Heart right ventricle (tissue), 16 donors: Measurements from ENCODE around the gene TRIM14. TPM values are rescaled to one million over a fixed set of nuclear protein-coding genes. Genes with fewer than 3 reads are reported as not detected.
"Not testable (repeated sequence)": the region's sequence is repeated elsewhere in the genome, so short reads cannot be mapped to it uniquely, and the experiment has no call there.

ENCODE experiments used
- ATAC-seq, 8 donors: fragments of 200-7000 bp; cut with Tn5 transposase; one replicate each; pipeline ENCODE4 v1.9.1; 2020; ENCODE audit warnings: mild to moderate bottlenecking in 8 of 8, moderate library complexity in 8 of 8, moderate number of reproducible peaks in 1 of 8
- DNase-seq, 2 donors: peaks; one replicate each; pipeline ENCODE4 v3.0.0-alpha.2; 2020
- H3K27ac ChIP-seq, 10 donors: fragments of 200-600 bp; sonication (generic) in 2 of 10; one replicate each; pipeline versions ENCODE4 v1.5.0 to v1.8.0; 2020 to 2022; ENCODE audit warnings: mild to moderate bottlenecking in 3 of 10
- H3K27me3 ChIP-seq, 7 donors: fragments of 200-600 bp; one replicate each; pipeline ENCODE4 v1.8.0; 2021 to 2022; ENCODE audit warnings: mild to moderate bottlenecking in 2 of 7
- H3K36me3 ChIP-seq, 9 donors: fragments of 200-600 bp; sonication (generic) in 1 of 9; one replicate each; pipeline versions ENCODE4 v1.5.0 to v1.8.0; 2020 to 2022; ENCODE audit warnings: mild to moderate bottlenecking in 2 of 9
- H3K4me1 ChIP-seq, 9 donors: fragments of 200-600 bp; sonication (generic) in 1 of 9; one replicate each; pipeline versions ENCODE4 v1.5.0 to v1.8.0; 2020 to 2022; ENCODE audit warnings: mild to moderate bottlenecking in 4 of 9
- H3K4me3 ChIP-seq, 10 donors: fragments of 200-600 bp; sonication (generic) in 2 of 10; one replicate each; pipeline versions ENCODE4 v1.5.0 to v1.8.0; 2020 to 2022; ENCODE audit warnings: mild to moderate bottlenecking in 7 of 10, moderate library complexity in 2 of 10
- H3K9me3 ChIP-seq, 11 donors: fragments of 200-600 bp in 10 of 11; sonication (generic) in 2 of 11; one replicate each; pipeline versions ENCODE4 v1.5.0 to v1.8.0; 2013 to 2022; ENCODE audit warnings: mild to moderate bottlenecking in 2 of 11, control low read depth in 1 of 11, moderate library complexity in 1 of 11
- WGBS, 2 donors: extraction: QIAGEN DNeasy Blood & Tissue Kit; methylation state at CpG; one replicate each; pipeline ENCODE4 v1.1.7; 2013; ENCODE audit warnings: inconsistent platforms in 1 of 2; 5-methylcytosine and 5-hydroxymethylcytosine counted together
- intact Hi-C, 10 donors: fragments of 100-400 bp; cut with DNase I; formaldehyde crosslinking; loops; one replicate each; pipeline versions ENCODE4 v1.11.1 to v1.14.2; 2022
- polyA plus RNA-seq, 2 donors: library from polyadenylated mRNA; stranded (reverse); fragments of 200-250 nt; gene quantifications; one replicate each; pipeline ENCODE4 v1.2.3, GENCODE V29; 2013
- total RNA-seq, 10 donors: library from RNA; stranded (reverse); fragmentation: NEBNext Ultra II Directional in 3 of 10; extraction: Animal tissue kit (Norgen Biotek cat#: 25700) in 3 of 10; gene quantifications; one replicate each; pipeline versions ENCODE4 v1.2.1 to v1.2.4, GENCODE V29; 2021 to 2023
- TF ChIP-seq, protein P1 (sequence below), 9 donors: fragments of 200-600 bp; sonication (generic) in 2 of 9; IDR thresholded peaks; one replicate each; pipeline versions ENCODE4 v1.5.0 to v1.8.0; 2021 to 2022; ENCODE audit warnings: antibody characterized with exemption in 9 of 9, mild to moderate bottlenecking in 5 of 9, moderate library complexity in 1 of 9
- donor health status: Arrhythmogenic right ventricular cardiomyopathy.
- donor health status: ischemic (EF 13 %, LVEDD 7.1; RV severe dilation, severe dysfunction).
- donor health status: healthy with polysubstance abuse.
- donor health status: DM: no; HTN: yes; CAD: no.
- donor health status: DM: no; HTN: no; CAD: no.
- donor health status: ischemic (EF 25% LVEDD 6.9; RV normal size, moderate dysfunction).
- donor health status: ischemic (EF 25% LVEDD 5.7; RV mildly dilated, moderate dysfunction).
- donor health status: healthy.
- donor health status: DM: yes; HTN: yes; CAD: no.
- donor health status: Ischemic cardiomyopathy.
- donor health status: ischemic (EF 35%, LVEDD 5.7; RV mildly dilated, moderate dysfunction).
- donor health status: nonischemic (EF 11% LVEDD 7.7; RV severe dilation, severe dysfunction).
- donor health status: DM: yes; HTN: yes; CAD: no.
- donor health status: PGD.
- donor health status: ischemic (EF 29% LVEDD 5.4; RV normal size, mild dysfunction).
- donor health status: nonischemic (EF 23%, LVEDD 6.1; RV moderate dilation, normal function).

Gene TRIM14
- total and polyA plus RNA-seq, 12 donors: 0.47 to 11.2 (median 1.6) TPM

DNA sequence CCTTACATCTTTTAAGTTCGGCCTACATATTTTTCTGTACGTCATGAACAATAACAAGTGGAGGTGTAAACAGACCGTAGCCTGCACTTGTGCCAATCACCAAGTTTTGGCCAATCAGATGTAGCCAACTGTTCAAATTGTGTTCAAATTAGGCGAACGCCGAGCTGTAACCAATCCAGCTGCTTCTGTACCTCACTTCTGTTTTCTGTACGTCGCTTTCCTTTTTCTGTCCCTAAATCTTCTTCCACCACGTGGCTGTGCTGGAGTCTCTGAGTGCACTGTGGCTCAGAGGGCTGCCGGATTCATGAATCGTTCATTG lies 26.4 kb downstream of the TRIM14 start:
- H3K27ac ChIP-seq: no peak overlapping the region
- TF ChIP-seq, protein P1, sequence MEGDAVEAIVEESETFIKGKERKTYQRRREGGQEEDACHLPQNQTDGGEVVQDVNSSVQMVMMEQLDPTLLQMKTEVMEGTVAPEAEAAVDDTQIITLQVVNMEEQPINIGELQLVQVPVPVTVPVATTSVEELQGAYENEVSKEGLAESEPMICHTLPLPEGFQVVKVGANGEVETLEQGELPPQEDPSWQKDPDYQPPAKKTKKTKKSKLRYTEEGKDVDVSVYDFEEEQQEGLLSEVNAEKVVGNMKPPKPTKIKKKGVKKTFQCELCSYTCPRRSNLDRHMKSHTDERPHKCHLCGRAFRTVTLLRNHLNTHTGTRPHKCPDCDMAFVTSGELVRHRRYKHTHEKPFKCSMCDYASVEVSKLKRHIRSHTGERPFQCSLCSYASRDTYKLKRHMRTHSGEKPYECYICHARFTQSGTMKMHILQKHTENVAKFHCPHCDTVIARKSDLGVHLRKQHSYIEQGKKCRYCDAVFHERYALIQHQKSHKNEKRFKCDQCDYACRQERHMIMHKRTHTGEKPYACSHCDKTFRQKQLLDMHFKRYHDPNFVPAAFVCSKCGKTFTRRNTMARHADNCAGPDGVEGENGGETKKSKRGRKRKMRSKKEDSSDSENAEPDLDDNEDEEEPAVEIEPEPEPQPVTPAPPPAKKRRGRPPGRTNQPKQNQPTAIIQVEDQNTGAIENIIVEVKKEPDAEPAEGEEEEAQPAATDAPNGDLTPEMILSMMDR (IDR thresholded peaks at IDR 0.05): no peak
- ATAC-seq: no peak
- no peak overlapping the region for H3K4me3 ChIP-seq
- peaks cover 0 to 55% (median 0%) of the 10 kb centered on the region in 9 donors for H3K36me3 ChIP-seq
- no peak for DNase-seq
- H3K4me1 ChIP-seq: peaks cover 0 to 8% (median 5%) of the 10 kb centered on the region in 9 donors
- 80 to 86% methylated on average over 11 of the region's 11 CpGs for WGBS, 2 donors
- intact Hi-C loops: loop anchor here in 1 of 10 donors (10.0 kb wide), 1 partner anchor 62 kb away; no protein-coding TSS in a partner anchor
- no peaks in the 10 kb centered on the region for H3K9me3 ChIP-seq
- H3K27me3 ChIP-seq: peaks cover 0 to 55% (median 13%) of the 10 kb centered on the region in 7 donors

DNA sequence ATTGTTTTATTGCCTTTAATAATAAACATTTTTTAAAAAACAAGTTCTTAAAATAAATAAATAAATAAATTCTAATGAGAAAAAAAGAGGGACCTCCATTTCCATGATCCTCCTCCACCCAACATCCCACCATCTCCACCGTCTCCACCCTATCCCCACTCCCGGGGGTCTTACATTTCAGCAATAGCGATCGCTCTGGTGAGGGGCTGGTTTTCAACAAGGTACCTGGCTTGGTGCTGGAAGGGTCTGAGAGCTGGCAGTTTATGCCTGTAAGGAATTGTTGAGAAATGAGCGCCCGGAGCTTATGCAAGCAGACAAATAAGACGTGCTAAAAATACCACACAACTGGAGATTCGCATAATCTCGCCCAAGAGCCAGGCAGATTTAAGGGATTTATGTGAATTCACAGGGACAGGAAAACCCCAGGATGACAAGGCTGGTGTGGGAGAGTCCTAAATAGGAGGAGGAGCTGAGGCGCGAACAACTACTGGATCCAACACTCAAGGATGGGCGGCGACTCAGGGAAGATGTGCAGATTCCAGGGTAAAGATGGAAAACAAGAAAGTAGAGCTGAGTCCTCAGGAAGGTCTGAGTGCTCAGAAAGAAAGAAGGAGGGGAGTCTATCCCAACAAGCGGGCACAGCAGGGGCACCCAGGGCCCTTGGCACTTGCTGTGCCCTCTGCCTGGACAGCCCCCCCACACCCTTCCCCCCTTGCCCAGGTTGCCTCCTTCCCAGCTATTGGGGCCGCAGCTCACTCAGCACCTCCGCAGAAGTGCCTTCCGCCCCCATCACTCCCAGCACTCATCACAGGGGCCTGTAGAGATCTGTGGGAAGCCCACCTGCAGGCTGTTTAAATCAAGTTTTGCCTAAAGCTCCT lies 27.0 kb downstream of the TRIM14 start:
- TF ChIP-seq, protein P1 (IDR thresholded peaks at IDR 0.05): no peak
- Histone ChIP-seq H3K4me1 (peaks cover 0 to 13% (median 5%) of the 10 kb centered on the region in 9 donors), H3K4me3 (no peak overlapping the region), H3K27me3 (peaks cover 0 to 55% (median 13%) of the 10 kb centered on the region in 7 donors), H3K9me3 (no peaks in the 10 kb centered on the region), H3K36me3 (peaks cover 0 to 54% (median 0%) of the 10 kb centered on the region in 9 donors), H3K27ac (no peak overlapping the region)
- intact Hi-C loops: loop anchor here in 1 of 10 donors (10.0 kb wide), 1 partner anchor 63 kb away; no protein-coding TSS in a partner anchor
- WGBS, 2 donors: 63% methylated on average over 17 of the region's 17 CpGs
- DNase-seq (no peak), ATAC-seq (no peak)

DNA sequence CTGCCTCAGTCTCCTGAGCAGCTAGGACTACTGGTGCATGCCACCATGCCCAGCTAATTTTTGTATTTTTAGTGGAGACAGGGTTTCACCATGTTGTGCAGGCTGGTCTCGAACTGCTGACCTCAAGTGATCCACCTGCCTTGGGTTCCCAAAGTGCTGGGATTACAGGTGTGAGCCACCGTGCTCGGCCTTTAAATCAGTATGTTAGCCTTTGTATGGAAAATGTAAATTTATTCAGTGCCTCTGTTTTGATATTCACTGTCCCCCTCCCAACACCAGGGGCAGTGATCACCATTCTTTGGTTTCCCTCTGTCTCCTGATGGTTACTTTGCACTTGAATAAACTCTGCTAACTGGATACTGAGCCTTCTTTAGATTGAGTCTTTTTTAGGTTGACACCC lies 28.3 kb downstream of the TRIM14 start:
- not testable (repeated sequence) for H3K4me3 ChIP-seq, H3K9me3 ChIP-seq, H3K27ac ChIP-seq, DNase-seq, ATAC-seq
- Histone ChIP-seq H3K36me3 (peaks cover 0 to 44% (median 0%) of the 10 kb centered on the region in 9 donors), H3K4me1 (peaks cover 0 to 13% (median 5%) of the 10 kb centered on the region in 9 donors), H3K27me3 (peaks cover 0 to 55% (median 13%) of the 10 kb centered on the region in 7 donors)
- intact Hi-C loops: loop anchor here in 1 of 10 donors (10.0 kb wide), 1 partner anchor 64 kb away; no protein-coding TSS in a partner anchor
- WGBS, 2 donors: 80 to 81% methylated on average over 3 of the region's 3 CpGs

DNA sequence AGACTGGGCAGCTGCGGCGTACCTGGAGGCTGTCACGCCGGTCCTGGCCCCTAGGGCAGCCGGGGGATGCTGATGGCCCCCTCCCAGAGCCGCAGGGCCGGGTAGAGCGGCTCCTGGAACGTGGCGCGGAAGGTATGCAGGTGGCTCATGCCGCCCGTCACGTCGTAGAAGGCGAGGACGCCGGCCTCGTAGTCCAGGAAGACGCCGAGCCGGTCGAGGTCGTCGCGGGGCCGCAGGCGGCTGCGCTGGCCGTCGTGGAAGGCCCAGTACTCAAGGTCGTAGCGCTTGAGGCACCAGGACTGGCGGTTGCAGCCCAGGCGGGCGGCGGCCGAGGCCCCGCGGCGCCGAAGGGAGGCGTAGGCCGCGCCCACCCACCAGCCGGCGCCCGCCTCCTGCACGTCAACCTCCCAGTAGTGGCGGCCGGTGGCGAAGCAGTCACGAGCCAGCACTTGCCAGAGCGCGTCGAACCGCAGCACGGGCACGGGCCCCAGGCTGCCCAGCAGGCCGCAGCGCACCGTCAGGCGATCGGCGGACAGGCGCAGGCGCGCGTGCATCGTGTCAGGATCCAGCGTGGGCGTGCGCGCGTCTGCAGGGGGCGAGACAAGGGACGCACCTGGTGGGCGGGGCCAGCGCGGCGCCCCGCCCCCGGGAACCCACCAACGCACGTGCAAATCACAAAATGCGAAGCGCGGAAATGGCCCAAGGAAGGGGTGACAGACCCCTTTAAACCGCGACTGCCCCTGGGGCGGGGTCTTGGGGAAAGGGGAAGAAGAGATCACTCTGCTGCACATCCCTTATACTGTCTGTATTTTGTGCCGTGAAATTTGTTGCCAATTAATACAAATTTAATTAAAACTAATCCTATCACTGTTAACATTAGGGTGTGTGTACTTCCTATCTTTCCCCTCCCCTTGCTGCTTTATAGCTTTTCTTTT lies 31.3 kb downstream of the TRIM14 start:
- peaks cover 0 to 53% (median 6%) of the 10 kb centered on the region in 9 donors for H3K36me3 ChIP-seq
- intact Hi-C loops: no loop called here
- 19 to 21% methylated on average over 92 of the region's 92 CpGs for WGBS, 2 donors

More for the DNA sequence above, 31.3 kb downstream of the TRIM14 start:
- peak; percentile 48 to 74 (median 70) for ATAC-seq
- Histone ChIP-seq H3K9me3 (no peaks in the 10 kb centered on the region), H3K27me3 (peaks cover 0 to 47% (median 13%) of the 10 kb centered on the region in 7 donors), H3K27ac (peak overlapping the region in 2 of 10 donors; percentile 9 to 20), H3K4me3 (peak overlapping the region in 9 of 10 donors; percentile 22 to 51 (median 44)), H3K4me1 (peaks cover 0 to 20% (median 5%) of the 10 kb centered on the region in 9 donors)
- DNase-seq: peak; percentile 22 to 46
- TF ChIP-seq, protein P1 (IDR thresholded peaks at IDR 0.05): no peak
